GM12891 (cell line): ENCODE results near the gene SLC25A47.

ENCODE experiments used
- DNase-seq: peaks from one replicate; pipeline ENCODE4 v3.0.0; 2011; ENCODE audit warnings: low spot score; ENCODE audit not compliant: insufficient read length
- FAIRE-seq: peaks from 2 replicates; lab custom pipeline; 2011; peaks lifted over from hg19 to GRCh38; lab: Jason Lieb, UNC
- PAX5 ChIP-seq: IDR thresholded peaks from 2 replicates; pipeline ENCODE4 v1.6.1; 2011; ENCODE audit warnings: low read length, moderate library complexity, mild to moderate bottlenecking; ENCODE audit not compliant: insufficient read depth, severe bottlenecking
- POLR2A ChIP-seq: IDR thresholded peaks from 2 replicates; pipeline ENCODE4 v1.6.1; 2011; ENCODE audit warnings: low read depth, low read length, control low read depth
- POLR2AphosphoS5 ChIP-seq: IDR thresholded peaks from 2 replicates; pipeline ENCODE4 v1.6.1; 2011; ENCODE audit warnings: low read depth, low read length, control low read depth
- POU2F2 ChIP-seq: IDR thresholded peaks from 2 replicates; pipeline ENCODE4 v1.6.1; 2011; ENCODE audit warnings: low read depth, mild to moderate bottlenecking, control low read depth, low read length, moderate library complexity
- SPI1 ChIP-seq: IDR thresholded peaks from 2 replicates; pipeline ENCODE4 v1.6.1; 2011; ENCODE audit warnings: low read depth, low read length, control low read depth
- TAF1 ChIP-seq: IDR thresholded peaks from 2 replicates; pipeline ENCODE4 v1.6.1; 2011; ENCODE audit warnings: low read depth, low read length, control low read depth

Gene SLC25A47

DNA sequence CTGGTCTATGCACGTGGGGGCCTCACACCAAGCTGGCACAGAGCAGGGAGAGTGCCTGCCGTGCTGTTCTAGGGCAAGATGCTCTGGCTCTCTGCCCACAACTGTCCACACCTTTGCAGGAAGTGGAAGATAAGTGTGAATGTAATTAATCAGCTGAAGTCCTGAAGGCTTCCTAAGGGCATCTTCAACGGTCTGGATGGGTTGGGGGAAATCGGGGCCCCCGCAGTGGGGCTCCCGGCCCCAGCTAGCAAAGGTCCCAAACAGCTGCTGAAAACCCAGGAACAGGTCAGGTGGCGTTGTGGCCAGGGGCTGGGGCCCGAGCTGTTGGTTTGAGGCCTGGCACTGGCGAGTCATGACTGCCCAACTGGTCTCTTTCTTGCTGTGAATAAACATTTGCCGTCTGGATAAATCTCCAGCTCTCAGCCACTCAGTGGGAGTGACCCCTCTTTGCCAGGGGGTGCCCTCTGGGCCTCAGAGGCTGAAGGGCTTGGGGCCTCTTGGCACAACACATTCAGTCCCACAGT lies 10.2 kb upstream of the SLC25A47 start:
- FAIRE-seq (no peak), DNase-seq (no peak)
- no peak for TF ChIP-seq SPI1

- DNase-seq (no peak), FAIRE-seq (no peak)
- TF ChIP-seq TAF1 = no peak
- TF ChIP-seq SPI1 = no peak
- TF ChIP-seq PAX5 = no peak
- TF ChIP-seq POU2F2 = no peak
- no peak for TF ChIP-seq POLR2AphosphoS5
- no peak for TF ChIP-seq POLR2A
These were observed 9.5 kb upstream of the SLC25A47 start for GRCh38 chr14:100313464-100314230.

DNA sequence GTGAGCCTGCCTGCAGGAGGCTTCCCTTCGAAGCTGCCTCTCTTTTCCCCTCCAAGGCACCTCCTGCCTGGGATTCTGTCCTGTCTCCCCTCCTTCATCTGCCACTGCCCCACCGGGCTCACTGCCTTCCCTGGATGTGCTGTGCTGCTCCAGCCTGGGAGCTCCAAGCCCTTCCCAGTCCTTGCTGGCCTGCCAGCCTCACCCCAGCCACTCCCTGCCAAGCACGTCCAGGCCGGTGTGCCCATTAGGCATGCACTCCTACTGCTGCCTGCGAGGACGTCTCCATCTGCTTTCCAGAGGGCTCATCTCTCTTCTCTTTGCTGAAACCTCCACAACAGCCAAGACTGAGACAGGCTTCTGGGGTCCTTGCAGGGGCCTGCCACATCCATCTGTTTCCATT lies 8.4 kb upstream of the SLC25A47 start:
- DNase-seq = no peak
- no peak for FAIRE-seq
- TF ChIP-seq SPI1 = no peak
- TF ChIP-seq POLR2AphosphoS5 = no peak
- TF ChIP-seq PAX5 = no peak
- TF ChIP-seq POLR2A = no peak
- no peak for TF ChIP-seq POU2F2
- no peak for TF ChIP-seq TAF1

DNA sequence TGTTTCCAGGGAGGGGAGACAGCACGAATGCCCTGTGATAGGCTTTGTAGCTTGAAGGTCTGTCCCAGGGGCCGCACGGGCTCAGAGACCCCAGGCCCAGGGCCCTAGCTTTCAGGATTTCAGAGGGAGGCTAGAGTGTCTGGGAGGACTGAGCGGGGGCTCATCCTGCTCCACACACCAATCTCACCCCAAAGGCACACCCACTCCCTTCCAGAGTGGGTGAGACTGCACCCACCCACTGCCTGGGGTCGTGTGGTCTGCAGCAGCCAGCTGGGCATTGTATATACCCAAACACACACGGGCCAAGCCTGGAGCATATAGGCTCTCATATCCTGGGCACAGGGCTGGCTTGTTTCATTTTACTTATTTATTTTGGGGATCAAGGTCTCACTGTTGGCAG lies 5.8 kb upstream of the SLC25A47 start:
- TF ChIP-seq POLR2AphosphoS5 (no peak), PAX5 (no peak), POLR2A (no peak), POU2F2 (no peak), TAF1 (no peak), SPI1 (no peak)
- DNase-seq (no peak), FAIRE-seq (no peak)

DNA sequence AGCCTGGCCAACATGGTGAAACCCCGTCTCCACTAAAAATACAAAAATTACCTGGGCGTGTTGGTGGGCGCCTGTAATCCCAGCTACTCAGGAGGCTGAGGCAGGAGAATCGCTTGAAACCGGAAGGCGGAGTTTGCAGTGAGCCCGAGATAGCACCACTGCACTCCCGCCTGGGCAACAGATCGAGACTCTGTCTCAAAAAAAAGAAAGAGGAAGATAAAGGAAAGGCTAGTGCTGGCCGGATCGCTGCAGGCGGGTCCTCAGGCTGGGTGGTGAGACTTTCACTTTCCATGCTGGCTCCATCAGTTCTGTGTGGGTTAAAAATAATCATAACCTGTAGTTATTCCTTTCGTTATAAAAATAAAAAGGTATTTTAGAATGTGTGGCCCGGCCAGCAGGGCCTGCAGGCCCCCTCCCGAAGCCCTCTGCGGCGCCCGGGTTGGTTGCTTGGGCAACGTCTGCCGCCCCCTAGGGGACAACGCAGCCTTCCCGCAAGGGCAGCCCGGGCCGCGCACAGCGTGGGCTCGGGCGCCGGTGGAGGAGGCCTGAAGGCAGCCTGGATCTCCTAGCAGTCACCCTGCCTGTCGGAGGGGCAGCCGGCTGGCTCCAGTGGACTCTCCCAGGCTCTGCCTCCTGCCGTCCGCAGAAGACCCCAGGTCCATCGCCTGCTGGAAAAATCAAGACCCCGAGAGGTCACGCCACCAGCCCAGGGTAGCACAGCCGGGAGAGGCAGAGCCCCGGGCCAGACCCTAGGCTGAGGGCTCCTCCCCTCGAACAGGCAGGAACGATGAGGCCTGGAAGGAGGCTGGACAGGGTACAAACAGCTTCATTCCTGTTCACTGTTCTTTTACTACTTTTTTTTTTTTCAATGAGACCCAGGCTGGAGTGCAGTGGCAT lies 5.0 kb upstream of the SLC25A47 start:
- TF ChIP-seq POLR2A (no peak), TAF1 (no peak), POU2F2 (no peak), PAX5 (no peak), SPI1 (no peak), POLR2AphosphoS5 (no peak)
- DNase-seq (peak; percentile 88), FAIRE-seq (peak; percentile 86)

DNA sequence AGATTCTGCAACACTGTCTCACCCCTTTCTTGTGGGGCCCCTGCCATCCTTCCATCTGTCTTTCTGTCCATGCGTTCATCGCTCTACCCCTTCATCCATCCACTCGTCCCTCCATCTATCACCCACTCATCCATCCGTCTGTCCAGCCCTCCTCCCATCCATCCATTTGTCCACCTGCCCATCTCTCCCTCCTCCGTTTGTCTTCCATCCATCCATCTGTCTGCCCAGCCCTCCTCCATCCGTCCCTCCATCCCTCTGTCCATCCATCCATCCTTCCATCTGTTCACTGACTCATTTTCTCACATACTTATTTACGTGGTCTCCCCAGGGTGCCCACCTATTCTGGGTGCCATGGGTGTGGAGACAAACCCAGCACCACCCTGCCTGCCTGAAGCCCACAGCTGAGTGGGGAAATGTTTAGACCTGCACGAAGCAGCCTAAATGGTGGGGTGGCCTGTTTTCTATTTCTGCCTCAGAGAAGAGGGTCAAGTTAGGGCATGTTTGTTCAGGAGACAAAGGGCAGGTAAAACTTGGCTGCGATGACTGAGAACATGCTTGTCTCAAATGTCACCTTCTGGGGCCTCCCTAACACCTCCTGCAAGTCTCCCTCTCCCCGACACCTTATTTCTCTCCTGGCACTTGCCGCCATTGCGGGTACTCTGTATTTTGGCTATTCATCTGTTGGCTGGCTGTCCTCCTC lies 2.8 kb upstream of the SLC25A47 start:
- DNase-seq (no peak), FAIRE-seq (peak; percentile 35)
- no peak for TF ChIP-seq POLR2A
- no peak for TF ChIP-seq POU2F2
- TF ChIP-seq PAX5 = no peak
- TF ChIP-seq TAF1 = no peak
- TF ChIP-seq POLR2AphosphoS5 = no peak
- TF ChIP-seq SPI1 = no peak

GRCh38 chr14:100321473-100322137 lies 1.5 kb upstream of the SLC25A47 start:
- TF ChIP-seq POLR2AphosphoS5 = no peak
- TF ChIP-seq POU2F2 = no peak
- no peak for TF ChIP-seq TAF1
- TF ChIP-seq POLR2A = no peak
- no peak for TF ChIP-seq SPI1
- no peak for TF ChIP-seq PAX5
- FAIRE-seq = no peak
- DNase-seq = no peak

DNA sequence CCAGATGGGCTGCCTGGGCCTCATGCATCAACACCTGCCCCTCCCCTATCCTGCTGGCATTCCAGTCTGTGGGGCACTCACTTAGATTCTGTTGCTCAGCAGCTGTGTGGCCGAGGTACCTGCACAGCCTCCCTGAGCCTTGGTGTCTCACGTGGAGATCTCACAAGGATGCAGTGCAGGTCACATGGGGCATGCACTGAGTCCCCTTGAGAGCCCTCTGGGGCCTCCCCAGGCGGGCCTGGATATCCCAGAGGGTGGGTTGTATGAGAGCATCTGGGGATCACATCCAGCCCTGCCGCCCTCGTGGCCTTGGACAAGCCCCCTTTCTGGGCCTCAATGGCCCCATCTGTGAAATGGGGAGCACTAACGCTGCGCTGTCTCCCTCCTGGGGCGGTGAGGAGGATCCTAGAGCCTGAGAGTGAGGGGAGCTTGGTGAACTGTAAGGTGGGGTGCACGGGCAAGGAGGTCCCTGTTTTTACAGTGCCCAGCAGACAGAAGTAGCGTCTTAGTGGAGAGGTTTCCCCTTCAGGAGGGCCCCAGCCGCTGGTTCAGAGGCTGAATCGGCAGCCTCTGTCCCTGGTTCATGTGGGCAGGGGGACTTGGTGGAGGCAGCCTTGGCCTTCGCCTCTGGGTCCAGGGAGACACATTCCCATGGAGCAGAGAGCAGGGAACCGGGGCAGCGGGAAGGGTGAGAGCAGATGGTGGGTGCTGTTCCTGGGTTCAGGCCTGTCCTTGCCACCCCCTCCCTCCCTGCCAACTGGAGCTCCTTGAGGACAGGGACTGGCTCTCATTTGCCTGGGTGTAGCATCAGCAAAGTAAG lies 791 bp upstream of the SLC25A47 start:
- no peak for DNase-seq
- no peak for FAIRE-seq
- TF ChIP-seq TAF1 (no peak), POLR2AphosphoS5 (no peak), POLR2A (no peak)

- DNase-seq (no peak), FAIRE-seq (no peak)
- no peak for TF ChIP-seq PAX5
- TF ChIP-seq POU2F2 = no peak
- TF ChIP-seq POLR2AphosphoS5 = no peak
- TF ChIP-seq POLR2A = no peak
- no peak for TF ChIP-seq SPI1
- no peak for TF ChIP-seq TAF1
These were observed 786 bp downstream of the SLC25A47 start for GRCh38 chr14:100323942-100324307.
